Activated naive CD8-positive, alpha-beta T cell treated with anti-CD3 and anti-CD28 coated beads for 36 hours (primary cell): ENCODE results near the gene PCCB. TPM values are rescaled to one million over a fixed set of nuclear protein-coding genes. Genes with fewer than 3 reads are reported as not detected.
"Not testable (repeated sequence)": the region's sequence is repeated elsewhere in the genome, so short reads cannot be mapped to it uniquely, and the experiment has no call there.

ENCODE experiments used
- DNase-seq: peaks from one replicate; pipeline ENCODE4 v3.0.0; 2021
- H3K27ac Mint-ChIP-seq: one replicate; pipeline ENCODE4 v1.8.0; 2022; ENCODE audit warnings: mild to moderate bottlenecking, moderate library complexity, mixed read lengths
- H3K27me3 Mint-ChIP-seq: one replicate; pipeline ENCODE4 v1.8.0; 2022; ENCODE audit warnings: mild to moderate bottlenecking, mixed read lengths
- H3K36me3 Mint-ChIP-seq: one replicate; pipeline ENCODE4 v1.8.0; 2021; ENCODE audit warnings: mild to moderate bottlenecking, mixed read lengths
- H3K4me1 Mint-ChIP-seq: one replicate; pipeline ENCODE4 v1.8.0; 2021; ENCODE audit warnings: mixed read lengths
- H3K4me3 Mint-ChIP-seq: one replicate; pipeline ENCODE4 v1.8.0; 2022; ENCODE audit warnings: mild to moderate bottlenecking, moderate library complexity, mixed read lengths
- H3K9me3 Mint-ChIP-seq: one replicate; pipeline ENCODE4 v1.8.0; 2022; ENCODE audit warnings: mixed read lengths
- total RNA-seq, 2 experiments: library from RNA; stranded (reverse); gene quantifications; one replicate each; pipeline ENCODE4 v1.2.3, GENCODE V29; 2021

The PCCB gene
- total RNA-seq, result 10 to 100 TPM; 58.7 to 59.8 TPM

DNA sequence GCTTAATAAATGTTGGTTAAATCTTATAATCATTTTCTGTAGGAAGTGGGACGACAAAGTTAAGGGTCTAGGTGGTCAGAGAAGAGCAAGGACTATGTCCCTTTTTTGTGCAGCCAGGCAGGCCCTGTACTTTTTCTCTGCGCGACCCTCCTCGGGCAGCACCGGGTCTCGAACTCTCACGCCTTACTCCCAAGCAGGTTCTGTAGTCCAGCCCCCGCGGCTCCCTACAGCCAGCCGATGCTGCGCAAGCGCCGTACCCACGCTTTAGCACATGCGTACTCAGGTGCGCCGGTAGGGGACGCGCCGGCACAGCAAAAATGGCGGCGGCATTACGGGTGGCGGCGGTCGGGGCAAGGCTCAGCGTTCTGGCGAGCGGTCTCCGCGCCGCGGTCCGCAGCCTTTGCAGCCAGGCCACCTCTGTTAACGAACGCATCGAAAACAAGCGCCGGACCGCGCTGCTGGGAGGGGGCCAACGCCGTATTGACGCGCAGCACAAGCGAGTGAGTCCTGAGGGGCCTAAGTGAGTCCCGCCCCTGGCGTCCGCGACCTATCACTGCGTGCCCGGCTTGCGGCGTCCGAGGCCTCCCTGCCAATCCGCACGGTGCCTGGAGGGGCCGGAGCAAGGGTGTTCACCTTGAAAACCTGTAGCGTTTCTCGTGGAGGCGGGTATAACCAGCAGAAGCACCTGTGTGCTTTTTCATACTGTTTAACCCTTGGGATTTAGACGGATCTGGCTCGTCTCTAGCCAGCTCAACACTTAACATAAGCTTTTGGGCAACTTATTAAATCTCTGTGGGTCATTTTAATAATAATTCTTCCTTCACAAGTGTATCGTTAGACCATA is at the start of gene PCCB:
Gene PCCB (plus strand): TSS at position 282 of the 844 bp plus-strand sequence. CDS start 36 bp downstream, at position 318.
- Mint-ChIP-seq H3K36me3 (no peaks in the 10 kb centered on the region), H3K9me3 (no peaks in the 10 kb centered on the region), H3K27me3 (no peaks in the 10 kb centered on the region), H3K27ac (peak within 1 kb of the TSS; percentile 95), H3K4me3 (peak within 1 kb of the TSS; percentile 87), H3K4me1 (peaks cover 14% of the 10 kb centered on the region)
- DNase-seq, result peak; percentile 94

- Mint-ChIP-seq H3K27ac (no peak overlapping the region), H3K9me3 (no peaks in the 10 kb centered on the region), H3K36me3 (no peaks in the 10 kb centered on the region), H3K4me1 (no peaks in the 10 kb centered on the region), H3K27me3 (peaks cover 13% of the 10 kb centered on the region), H3K4me3 (no peak overlapping the region)
- no peak for DNase-seq
Observed at GRCh38 chr3:136207489-136208115, 42.5 kb upstream of the PCCB start.

DNA sequence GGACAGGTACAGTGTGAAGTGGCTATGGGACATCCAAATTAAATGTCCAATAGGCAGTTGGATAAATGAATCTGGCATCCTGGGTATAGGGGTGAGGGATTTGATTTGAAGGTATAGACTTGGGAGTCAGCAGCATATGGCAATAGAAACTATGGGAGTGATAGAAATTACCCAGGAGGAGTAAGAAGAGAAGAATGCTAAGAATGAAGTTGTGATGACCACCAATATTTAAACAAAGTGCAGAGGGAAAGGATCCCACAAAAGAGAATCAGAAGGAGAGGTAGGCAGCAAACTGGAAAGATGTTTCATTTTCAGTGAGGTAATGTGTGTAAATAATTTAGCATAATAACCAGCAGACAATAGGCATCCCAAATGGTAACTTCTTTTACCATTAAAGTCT is 40.2 kb upstream of the PCCB start:
- Mint-ChIP-seq H3K4me1 (no peaks in the 10 kb centered on the region), H3K27me3 (peaks cover 13% of the 10 kb centered on the region), H3K27ac (no peak overlapping the region), H3K9me3 (no peaks in the 10 kb centered on the region), H3K36me3 (no peaks in the 10 kb centered on the region), H3K4me3 (no peak overlapping the region)
- DNase-seq, result no peak

DNA sequence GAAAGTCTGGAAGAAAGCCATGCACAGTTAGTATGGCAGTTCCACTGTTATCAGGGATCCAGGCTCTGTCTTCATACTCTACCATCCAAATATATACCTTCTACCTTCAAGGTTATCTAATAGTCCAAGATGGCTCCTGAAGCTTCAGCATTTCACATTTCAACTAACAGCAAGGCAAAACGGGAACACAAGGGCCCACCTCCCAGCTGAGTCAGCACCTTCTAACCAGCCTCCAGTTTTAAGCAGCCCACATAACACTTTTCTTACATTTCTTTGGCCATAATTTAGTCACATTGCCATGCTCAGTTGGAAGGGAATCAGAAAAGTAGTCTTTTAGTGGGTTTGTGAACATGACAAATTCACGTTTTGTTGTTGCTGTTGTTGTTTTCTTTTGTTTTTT is 38.6 kb upstream of the PCCB start:
- no peak overlapping the region for H3K27ac Mint-ChIP-seq
- no peaks in the 10 kb centered on the region for H3K4me1 Mint-ChIP-seq
- peaks cover 7% of the 10 kb centered on the region for H3K27me3 Mint-ChIP-seq
- no peaks in the 10 kb centered on the region for H3K9me3 Mint-ChIP-seq
- no peak overlapping the region for H3K4me3 Mint-ChIP-seq
- DNase-seq, result no peak
- H3K36me3 Mint-ChIP-seq, result no peaks in the 10 kb centered on the region

GRCh38 chr3:136222746-136223145 is 27.4 kb upstream of the PCCB start:
- H3K4me1 Mint-ChIP-seq, H3K36me3 Mint-ChIP-seq, H3K27ac Mint-ChIP-seq, H3K4me3 Mint-ChIP-seq, DNase-seq, H3K27me3 Mint-ChIP-seq: not testable (repeated sequence)
- peaks cover 11% of the 10 kb centered on the region for H3K9me3 Mint-ChIP-seq

GRCh38 chr3:136232413-136232812 is 17.7 kb upstream of the PCCB start:
- H3K9me3 Mint-ChIP-seq, result no peaks in the 10 kb centered on the region
- H3K4me3 Mint-ChIP-seq, result no peak overlapping the region
- no peak for DNase-seq

GRCh38 chr3:136235545-136235944 is 14.6 kb upstream of the PCCB start:
- Mint-ChIP-seq H3K36me3 (no peaks in the 10 kb centered on the region), H3K4me3 (no peak overlapping the region), H3K27ac (no peak overlapping the region), H3K4me1 (no peaks in the 10 kb centered on the region), H3K9me3 (no peaks in the 10 kb centered on the region), H3K27me3 (no peaks in the 10 kb centered on the region)
- no peak for DNase-seq

More at GRCh38 chr3:136232413-136232812, 17.7 kb upstream of the PCCB start:
- Mint-ChIP-seq H3K4me1 (no peaks in the 10 kb centered on the region), H3K36me3 (no peaks in the 10 kb centered on the region), H3K27ac (no peak overlapping the region), H3K27me3 (no peaks in the 10 kb centered on the region)

DNA sequence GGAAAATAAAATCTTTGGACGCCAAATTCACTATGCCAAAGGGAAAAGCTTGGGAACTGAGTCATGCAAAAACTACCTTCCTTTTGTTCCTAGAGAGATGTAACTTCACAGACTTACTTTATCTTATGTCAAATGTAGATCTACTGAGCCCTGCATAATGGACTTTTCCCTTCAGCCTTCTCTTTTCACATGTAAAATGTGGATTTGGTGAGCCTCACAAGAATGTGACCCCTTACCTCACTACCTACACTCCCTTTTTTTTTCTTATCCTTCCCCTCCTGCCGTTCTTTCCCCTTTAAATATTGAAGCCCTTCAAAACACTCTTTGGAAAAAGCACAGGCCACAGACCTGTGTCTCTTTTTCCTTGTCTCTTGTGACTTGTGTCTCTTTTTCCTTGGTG is 14.0 kb upstream of the PCCB start:
- Mint-ChIP-seq H3K27me3 (no peaks in the 10 kb centered on the region), H3K27ac (no peak overlapping the region), H3K9me3 (no peaks in the 10 kb centered on the region), H3K36me3 (no peaks in the 10 kb centered on the region), H3K4me1 (no peaks in the 10 kb centered on the region), H3K4me3 (no peak overlapping the region)
- DNase-seq, result no peak

- H3K27me3 Mint-ChIP-seq, result no peaks in the 10 kb centered on the region
- H3K27ac Mint-ChIP-seq, result no peak overlapping the region
- H3K36me3 Mint-ChIP-seq, result no peaks in the 10 kb centered on the region
- no peak overlapping the region for H3K4me3 Mint-ChIP-seq
- no peaks in the 10 kb centered on the region for H3K9me3 Mint-ChIP-seq
- no peaks in the 10 kb centered on the region for H3K4me1 Mint-ChIP-seq
- DNase-seq, result no peak
Observed at GRCh38 chr3:136237103-136237502, 13.0 kb upstream of the PCCB start.

DNA sequence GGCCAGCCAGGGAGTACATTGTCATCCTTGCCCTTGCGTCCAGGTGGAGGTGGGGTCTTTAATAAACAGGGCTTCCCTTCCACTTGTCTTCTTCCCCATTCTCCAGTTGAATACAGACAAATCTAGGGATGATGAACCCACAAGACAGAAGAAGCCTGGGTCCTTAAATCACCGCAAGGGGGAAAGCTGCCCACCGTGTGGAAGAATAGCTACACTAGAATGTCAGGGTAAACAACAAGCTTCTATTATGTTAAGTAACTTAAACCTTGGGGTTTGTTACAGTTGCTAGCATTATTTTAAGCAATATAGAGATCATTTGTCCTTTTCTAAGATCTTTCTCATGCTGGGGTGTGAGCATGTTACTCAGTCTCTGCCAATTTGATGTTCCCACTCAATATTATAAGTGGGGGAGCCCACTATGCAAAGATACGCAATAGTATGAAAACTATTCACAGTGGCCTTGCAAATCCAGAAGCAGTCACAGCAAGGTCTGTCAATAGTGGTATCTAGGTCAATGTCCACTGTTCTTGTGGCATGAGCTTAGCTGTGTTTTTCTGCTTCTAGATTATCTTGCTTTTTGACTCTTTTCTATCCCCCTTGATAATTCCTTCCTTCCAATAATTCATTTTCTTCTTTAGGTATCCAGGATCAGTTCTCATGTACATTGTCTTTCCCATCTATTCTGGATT is 12.0 kb upstream of the PCCB start:
- H3K4me1 Mint-ChIP-seq, result no peaks in the 10 kb centered on the region
- no peaks in the 10 kb centered on the region for H3K9me3 Mint-ChIP-seq
- H3K36me3 Mint-ChIP-seq, result no peaks in the 10 kb centered on the region
- no peak overlapping the region for H3K27ac Mint-ChIP-seq
- no peaks in the 10 kb centered on the region for H3K27me3 Mint-ChIP-seq
- DNase-seq, result no peak
- H3K4me3 Mint-ChIP-seq, result no peak overlapping the region

GRCh38 chr3:136239094-136239493 is 11.0 kb upstream of the PCCB start:
- no peak overlapping the region for H3K27ac Mint-ChIP-seq
- H3K4me1 Mint-ChIP-seq, result no peaks in the 10 kb centered on the region
- no peaks in the 10 kb centered on the region for H3K9me3 Mint-ChIP-seq
- DNase-seq, result no peak
- no peaks in the 10 kb centered on the region for H3K27me3 Mint-ChIP-seq
- no peak overlapping the region for H3K4me3 Mint-ChIP-seq
- no peaks in the 10 kb centered on the region for H3K36me3 Mint-ChIP-seq

GRCh38 chr3:136245691-136246090 is 4.4 kb upstream of the PCCB start:
- H3K27me3 Mint-ChIP-seq, result no peaks in the 10 kb centered on the region
- no peak overlapping the region for H3K4me3 Mint-ChIP-seq
- H3K36me3 Mint-ChIP-seq, result no peaks in the 10 kb centered on the region
- H3K27ac Mint-ChIP-seq, result no peak overlapping the region
- DNase-seq, result no peak
- no peaks in the 10 kb centered on the region for H3K9me3 Mint-ChIP-seq
- H3K4me1 Mint-ChIP-seq, result peaks cover 3% of the 10 kb centered on the region

DNA sequence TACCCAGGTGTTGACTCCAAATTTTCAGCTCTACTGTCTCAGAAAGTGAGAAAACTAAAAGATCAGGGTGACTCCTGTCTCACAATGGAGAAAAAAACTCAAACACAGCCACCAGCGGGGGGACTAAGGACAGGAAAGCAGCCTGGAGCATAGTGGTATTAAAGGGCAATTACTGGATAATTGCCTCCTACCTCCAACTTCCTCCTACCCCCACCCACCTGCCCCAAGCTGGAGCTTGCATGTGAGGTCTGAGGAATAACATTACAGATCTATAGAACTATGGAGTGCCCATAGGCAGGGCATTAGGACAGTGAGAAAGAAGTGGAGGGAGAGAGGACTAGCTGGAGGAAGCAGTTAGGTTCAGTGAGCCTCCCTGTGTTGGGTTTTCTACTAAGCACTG is 2.7 kb upstream of the PCCB start:
- DNase-seq, result no peak
- Mint-ChIP-seq H3K9me3 (no peaks in the 10 kb centered on the region), H3K27ac (no peak overlapping the region), H3K36me3 (no peaks in the 10 kb centered on the region), H3K27me3 (no peaks in the 10 kb centered on the region), H3K4me1 (peaks cover 14% of the 10 kb centered on the region), H3K4me3 (no peak overlapping the region)

DNA sequence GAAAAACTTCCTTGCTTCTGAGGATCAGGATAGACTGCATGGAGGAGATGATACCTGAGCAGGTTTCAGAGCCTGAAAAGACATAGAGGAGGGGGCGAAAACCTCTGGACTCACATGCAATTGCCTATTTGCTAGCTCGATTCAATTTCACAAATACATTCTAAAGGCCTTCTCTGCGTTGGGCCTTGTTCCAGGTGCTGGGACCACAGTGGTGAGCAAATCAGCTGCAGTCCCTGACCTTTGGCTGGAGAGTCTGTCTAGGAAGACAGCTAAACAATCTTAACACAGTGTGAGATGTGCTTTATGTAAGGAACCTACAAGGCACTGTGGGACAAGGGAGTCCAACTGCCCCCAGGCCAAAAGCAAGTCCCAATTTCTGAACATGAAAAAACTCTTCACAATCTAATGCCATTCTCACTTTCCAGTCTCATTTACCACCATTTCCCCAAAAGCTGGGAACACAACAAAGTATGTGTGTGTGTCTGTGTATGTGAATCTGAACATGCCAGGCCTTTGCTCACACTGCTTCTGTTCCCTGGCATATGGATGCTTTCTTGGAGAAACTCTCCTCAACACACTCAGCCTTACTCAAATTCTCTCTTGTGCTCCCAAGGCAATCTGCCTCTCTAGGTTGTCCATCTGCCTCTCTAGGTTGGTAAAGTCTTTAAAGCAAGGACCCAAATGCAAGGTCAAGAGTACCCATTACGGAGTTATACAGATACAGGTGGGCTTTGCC is 2.1 kb upstream of the PCCB start:
- Mint-ChIP-seq H3K36me3 (no peaks in the 10 kb centered on the region), H3K27ac (no peak overlapping the region), H3K27me3 (no peaks in the 10 kb centered on the region), H3K4me1 (peaks cover 14% of the 10 kb centered on the region), H3K4me3 (no peak overlapping the region), H3K9me3 (no peaks in the 10 kb centered on the region)
- DNase-seq, result no peak

GRCh38 chr3:136249091-136249490 is 1.0 kb upstream of the PCCB start:
- H3K36me3 Mint-ChIP-seq, result no peaks in the 10 kb centered on the region
- no peaks in the 10 kb centered on the region for H3K9me3 Mint-ChIP-seq
- H3K27me3 Mint-ChIP-seq, result no peaks in the 10 kb centered on the region
- H3K4me3 Mint-ChIP-seq, result no peak overlapping the region
- no peak for DNase-seq
- H3K27ac Mint-ChIP-seq, result no peak overlapping the region
- peaks cover 14% of the 10 kb centered on the region for H3K4me1 Mint-ChIP-seq
